Astrocyte (in vitro differentiated cells and primary cell): ENCODE data around the gene PCLO. TPM values are rescaled to one million over a fixed set of nuclear protein-coding genes. Genes with fewer than 3 reads are reported as not detected.

Experiments
- DNase-seq: peaks from one replicate; pipeline ENCODE4 v3.0.0-alpha.2; 2010; ENCODE audit warnings: low read depth
- FAIRE-seq: peaks from 2 replicates; lab custom pipeline; 2011; peaks lifted over from hg19 to GRCh38; lab: Jason Lieb, UNC
- H2AFZ ChIP-seq: 2 replicates; pipeline ENCODE4 v1.6.0; 2012; ENCODE audit warnings: low read depth, low read length, inconsistent platforms
- H3K27ac ChIP-seq: 2 replicates; pipeline ENCODE4 v1.5.1; 2011; ENCODE audit warnings: low read depth, low read length, inconsistent platforms
- H3K27me3 ChIP-seq: 2 replicates; pipeline ENCODE4 v1.6.0; 2011; ENCODE audit warnings: low read length, inconsistent platforms; ENCODE audit not compliant: insufficient read depth
- H3K36me3 ChIP-seq: 2 replicates; pipeline ENCODE4 v1.5.1; 2011; ENCODE audit warnings: low read length, inconsistent platforms; ENCODE audit not compliant: insufficient read depth
- H3K4me1 ChIP-seq: 2 replicates; pipeline ENCODE4 v1.5.1; 2011; ENCODE audit warnings: low read length, inconsistent platforms; ENCODE audit not compliant: insufficient read depth
- H3K4me2 ChIP-seq: 2 replicates; pipeline ENCODE4 v1.6.0; 2012; ENCODE audit warnings: low read length, inconsistent platforms
- H3K4me3 ChIP-seq: 2 replicates; pipeline ENCODE4 v1.5.1; 2011; ENCODE audit warnings: low read depth, mild to moderate bottlenecking, low read length, inconsistent platforms; ENCODE audit not compliant: insufficient read depth
- H3K79me2 ChIP-seq: 2 replicates; pipeline ENCODE4 v1.6.0; 2012; ENCODE audit warnings: mild to moderate bottlenecking, low read length, inconsistent platforms; ENCODE audit not compliant: insufficient read depth
- H3K9ac ChIP-seq: 2 replicates; pipeline ENCODE4 v1.6.0; 2012; ENCODE audit warnings: mild to moderate bottlenecking, low read length, inconsistent platforms
- H3K9me3 ChIP-seq: 2 replicates; pipeline ENCODE4 v1.5.1; 2012; ENCODE audit warnings: low read depth, mild to moderate bottlenecking, low read length, inconsistent platforms; ENCODE audit not compliant: insufficient read depth
- H4K20me1 ChIP-seq: 2 replicates; pipeline ENCODE4 v1.6.0; 2012; ENCODE audit warnings: low read length, inconsistent platforms; ENCODE audit not compliant: insufficient read depth
- H3K27ac Mint-ChIP-seq: one replicate; pipeline ENCODE4 v1.8.0; 2021; ENCODE audit warnings: mild to moderate bottlenecking, mixed read lengths; ENCODE audit not compliant: unreplicated experiment
- H3K27me3 Mint-ChIP-seq: one replicate; pipeline ENCODE4 v1.8.0; 2021; ENCODE audit warnings: low read depth, mixed read lengths; ENCODE audit not compliant: unreplicated experiment
- H3K36me3 Mint-ChIP-seq: one replicate; pipeline ENCODE4 v1.8.0; 2021; ENCODE audit warnings: low read depth, mixed read lengths; ENCODE audit not compliant: unreplicated experiment
- H3K4me1 Mint-ChIP-seq: one replicate; pipeline ENCODE4 v1.8.0; 2021; ENCODE audit warnings: low read depth, mixed read lengths; ENCODE audit not compliant: unreplicated experiment
- H3K4me3 Mint-ChIP-seq: one replicate; pipeline ENCODE4 v1.8.0; 2021; ENCODE audit warnings: mild to moderate bottlenecking, moderate library complexity, mixed read lengths; ENCODE audit not compliant: unreplicated experiment
- H3K9me3 Mint-ChIP-seq: one replicate; pipeline ENCODE4 v1.8.0; 2021; ENCODE audit warnings: mild to moderate bottlenecking, mixed read lengths; ENCODE audit not compliant: unreplicated experiment
- CTCF ChIP-seq: IDR thresholded peaks from 2 replicates; pipeline ENCODE4 v1.5.1; 2011; ENCODE audit warnings: low read depth, mild to moderate bottlenecking, inconsistent platforms, low read length, moderate library complexity; ENCODE audit not compliant: insufficient read depth
- EZH2 ChIP-seq: IDR thresholded peaks from 2 replicates; pipeline ENCODE4 v1.6.1; 2012; ENCODE audit warnings: mild to moderate bottlenecking, low read length, inconsistent platforms; ENCODE audit not compliant: insufficient read depth
- total RNA-seq: library from RNA; stranded (reverse); gene quantifications from 2 replicates; pipeline ENCODE4 v1.2.1, GENCODE V29; 2021

Gene PCLO
- total RNA-seq, 1 donor from 2014 or later, result 3.0 TPM

GRCh38 chr7:83155407-83155806 is 7.3 kb downstream of the PCLO start:
- H3K36me3 ChIP-seq, result no peaks in the 10 kb centered on the region
- Mint-ChIP-seq H3K27ac (no peak overlapping the region), H3K36me3 (peaks cover 7% of the 10 kb centered on the region), H3K9me3 (no peaks in the 10 kb centered on the region), H3K4me1 (peaks cover 3% of the 10 kb centered on the region), H3K27me3 (no peaks in the 10 kb centered on the region), H3K4me3 (no peak overlapping the region)
- no peak overlapping the region for H2AFZ ChIP-seq
- FAIRE-seq (no peak), DNase-seq (no peak)
- no peak overlapping the region for H3K9ac ChIP-seq
- no peak overlapping the region for H3K4me3 ChIP-seq
- H4K20me1 ChIP-seq, result no peaks in the 10 kb centered on the region
- H3K27me3 ChIP-seq, result no peaks in the 10 kb centered on the region
- TF ChIP-seq CTCF (no peak), EZH2 (no peak)
- H3K4me2 ChIP-seq, result no peak overlapping the region
- H3K27ac ChIP-seq, result no peak overlapping the region
- no peaks in the 10 kb centered on the region for H3K4me1 ChIP-seq
- H3K79me2 ChIP-seq, result no peaks in the 10 kb centered on the region
- H3K9me3 ChIP-seq, result no peaks in the 10 kb centered on the region

- H3K4me3 ChIP-seq, result no peak overlapping the region
- H3K4me2 ChIP-seq, result no peak overlapping the region
- H3K27me3 ChIP-seq, result no peaks in the 10 kb centered on the region
- Mint-ChIP-seq H3K4me1 (peaks cover 19% of the 10 kb centered on the region), H3K36me3 (peaks cover 7% of the 10 kb centered on the region), H3K9me3 (no peaks in the 10 kb centered on the region), H3K27ac (no peak overlapping the region), H3K4me3 (no peak overlapping the region), H3K27me3 (no peaks in the 10 kb centered on the region)
- H3K79me2 ChIP-seq, result no peaks in the 10 kb centered on the region
- DNase-seq, result no peak
- peaks cover 5% of the 10 kb centered on the region for H3K4me1 ChIP-seq
- H3K36me3 ChIP-seq, result no peaks in the 10 kb centered on the region
- no peak overlapping the region for H2AFZ ChIP-seq
- no peak for TF ChIP-seq EZH2
- no peak for TF ChIP-seq CTCF
- FAIRE-seq, result no peak
- no peak overlapping the region for H3K9ac ChIP-seq
- H3K9me3 ChIP-seq, result no peaks in the 10 kb centered on the region
- H4K20me1 ChIP-seq, result no peaks in the 10 kb centered on the region
- no peak overlapping the region for H3K27ac ChIP-seq
Measured at GRCh38 chr7:83153419-83153818, 9.3 kb downstream of the PCLO start.

- H3K9me3 ChIP-seq, result no peaks in the 10 kb centered on the region
- FAIRE-seq, result no peak
- TF ChIP-seq EZH2 (no peak), CTCF (no peak)
- no peaks in the 10 kb centered on the region for H3K79me2 ChIP-seq
- peak overlapping the region; percentile 3 for H3K27ac Mint-ChIP-seq
- no peak overlapping the region for H3K27ac ChIP-seq
- H3K9ac ChIP-seq, result no peak overlapping the region
- no peaks in the 10 kb centered on the region for H4K20me1 ChIP-seq
- H3K27me3 ChIP-seq, result no peaks in the 10 kb centered on the region
- H3K36me3 Mint-ChIP-seq, result peaks cover 2% of the 10 kb centered on the region
- H3K4me2 ChIP-seq, result no peak overlapping the region
- peaks cover 5% of the 10 kb centered on the region for H3K4me1 ChIP-seq
- H2AFZ ChIP-seq, result no peak overlapping the region
- H3K27me3 Mint-ChIP-seq, result no peaks in the 10 kb centered on the region
- H3K9me3 Mint-ChIP-seq, result no peaks in the 10 kb centered on the region
- no peaks in the 10 kb centered on the region for H3K36me3 ChIP-seq
- no peak overlapping the region for H3K4me3 ChIP-seq
- peaks cover 24% of the 10 kb centered on the region for H3K4me1 Mint-ChIP-seq
- DNase-seq, result no peak
- no peak overlapping the region for H3K4me3 Mint-ChIP-seq
Measured at GRCh38 chr7:83150310-83150709, 12.4 kb downstream of the PCLO start.
